Ascending aorta (tissue), 2 donors: Measurements from ENCODE around the gene CCT4. TPM values are rescaled to one million over a fixed set of nuclear protein-coding genes. Genes with fewer than 3 reads are reported as not detected.

Experiments
- DNase-seq, 2 donors: peaks; one replicate each; pipeline ENCODE4 v3.0.0-alpha.2; 2019; ENCODE audit warnings: low spot score in 2 of 2
- H3K27ac ChIP-seq, 2 donors: fragments of 200-600 bp; sonication (generic); one replicate each; pipeline ENCODE4 v1.5.1; 2016 to 2017; ENCODE audit warnings: mild to moderate bottlenecking in 1 of 2
- H3K27me3 ChIP-seq: fragments of 200-600 bp; sonication (generic); one replicate; pipeline ENCODE4 v1.5.1; 2017
- H3K36me3 ChIP-seq, 2 donors: fragments of 200-600 bp; sonication (generic); one replicate each; pipeline ENCODE4 v1.5.1; 2016
- H3K4me1 ChIP-seq, 2 donors: fragments of 200-600 bp; sonication (generic); one replicate each; pipeline ENCODE4 v1.5.1; 2016 to 2017; ENCODE audit warnings: mild to moderate bottlenecking in 1 of 2
- H3K4me3 ChIP-seq, 2 donors: fragments of 200-600 bp; sonication (generic); one replicate each; pipeline ENCODE4 v1.5.1; 2016 to 2017; ENCODE audit warnings: mild to moderate bottlenecking in 1 of 2
- H3K9me3 ChIP-seq, 2 donors: fragments of 200-600 bp; sonication (generic); one replicate each; pipeline ENCODE4 v1.5.1; 2016
- intact Hi-C: fragments of 100-400 bp; cut with DNase I; formaldehyde crosslinking; loops from one replicate; pipeline ENCODE4 v1.15.1; 2023
- total RNA-seq: library from RNA; depleted of rRNA; stranded (reverse); fragments of >200 nt; gene quantifications from one replicate; pipeline ENCODE4 v1.1.0, GENCODE V29; 2016
- TF ChIP-seq, protein P1 (sequence below), 3 experiments: fragments of 200-600 bp in 2 of 3; fragments of 450-650 bp in 1 of 3; sonication (generic) in 2 of 3; IDR thresholded peaks; one replicate each; pipeline ENCODE4 v1.5.1; 2016 to 2019; ENCODE audit warnings: antibody characterized with exemption in 3 of 3, mild to moderate bottlenecking in 1 of 3, moderate library complexity in 1 of 3

Gene CCT4
- 35.3 TPM for total RNA-seq

DNA sequence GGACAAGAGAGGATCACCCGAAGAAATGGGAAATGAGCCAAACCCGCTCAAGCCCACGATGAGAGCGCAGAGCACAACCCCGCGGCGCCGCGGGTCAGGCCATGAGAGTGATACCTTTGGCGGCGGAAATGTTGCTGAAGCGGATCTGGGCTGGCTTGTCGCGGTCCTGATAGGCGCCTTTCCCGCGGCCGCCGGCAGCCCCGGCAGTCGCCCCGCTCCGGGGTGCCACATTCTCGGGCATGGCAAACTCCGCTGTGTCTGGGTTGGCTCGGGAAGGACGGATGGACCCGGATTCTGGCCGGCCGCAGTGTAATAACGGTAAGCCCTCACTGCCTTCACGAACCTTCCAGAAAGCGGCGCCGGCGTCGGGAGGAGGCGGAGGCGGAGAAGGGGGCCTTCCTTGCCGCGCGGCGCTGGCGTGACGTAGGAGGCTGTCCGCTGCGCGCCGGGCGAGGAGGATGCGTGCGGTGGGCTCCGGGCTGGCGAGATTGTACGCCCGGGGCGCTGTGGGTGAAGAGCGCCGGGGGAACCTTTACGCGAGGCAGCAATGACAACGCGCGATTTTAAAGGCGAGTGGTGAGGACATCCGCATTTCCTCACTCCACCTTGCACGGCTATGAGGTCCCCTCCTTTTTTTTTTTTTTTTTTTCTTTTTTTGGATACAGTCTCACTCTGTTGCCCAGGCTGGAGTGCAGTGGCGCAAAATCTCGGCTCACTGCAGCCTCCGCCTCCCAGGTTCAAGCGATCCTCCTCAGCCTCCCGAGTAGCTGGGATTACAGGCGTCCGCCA, at the start of gene CCT4:
Gene CCT4 (minus strand): TSS at position 390 of the 789 bp plus-strand sequence. CDS start 149 bp downstream, at position 241.
- Histone ChIP-seq H3K9me3 (no peaks in the 10 kb centered on the region), H3K4me1 (peaks cover 3 to 6% of the 10 kb centered on the region in 2 donors), H3K27ac (peak within 1 kb of the TSS; percentile 92 to 97), H3K36me3 (peaks cover 19 to 24% of the 10 kb centered on the region in 2 donors), H3K4me3 (peak within 1 kb of the TSS; percentile 76 to 99), H3K27me3 (no peaks in the 10 kb centered on the region)
- intact Hi-C loops: loop anchor here (1.0 to 10.0 kb wide), 6 partner anchors 34 to 816 kb away; partner anchors contain the start of genes EHBP1, FAM161A, TMEM17 and USP34
- TF ChIP-seq, protein P1, sequence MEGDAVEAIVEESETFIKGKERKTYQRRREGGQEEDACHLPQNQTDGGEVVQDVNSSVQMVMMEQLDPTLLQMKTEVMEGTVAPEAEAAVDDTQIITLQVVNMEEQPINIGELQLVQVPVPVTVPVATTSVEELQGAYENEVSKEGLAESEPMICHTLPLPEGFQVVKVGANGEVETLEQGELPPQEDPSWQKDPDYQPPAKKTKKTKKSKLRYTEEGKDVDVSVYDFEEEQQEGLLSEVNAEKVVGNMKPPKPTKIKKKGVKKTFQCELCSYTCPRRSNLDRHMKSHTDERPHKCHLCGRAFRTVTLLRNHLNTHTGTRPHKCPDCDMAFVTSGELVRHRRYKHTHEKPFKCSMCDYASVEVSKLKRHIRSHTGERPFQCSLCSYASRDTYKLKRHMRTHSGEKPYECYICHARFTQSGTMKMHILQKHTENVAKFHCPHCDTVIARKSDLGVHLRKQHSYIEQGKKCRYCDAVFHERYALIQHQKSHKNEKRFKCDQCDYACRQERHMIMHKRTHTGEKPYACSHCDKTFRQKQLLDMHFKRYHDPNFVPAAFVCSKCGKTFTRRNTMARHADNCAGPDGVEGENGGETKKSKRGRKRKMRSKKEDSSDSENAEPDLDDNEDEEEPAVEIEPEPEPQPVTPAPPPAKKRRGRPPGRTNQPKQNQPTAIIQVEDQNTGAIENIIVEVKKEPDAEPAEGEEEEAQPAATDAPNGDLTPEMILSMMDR (IDR thresholded peaks at IDR 0.05): no peak
- DNase-seq: peak; percentile 38 to 91

- H3K36me3 ChIP-seq: no peaks in the 10 kb centered on the region
- H3K27me3 ChIP-seq: no peaks in the 10 kb centered on the region
Observed at GRCh38 chr2:61937886-61938285, 49.4 kb upstream of the CCT4 start.

DNA sequence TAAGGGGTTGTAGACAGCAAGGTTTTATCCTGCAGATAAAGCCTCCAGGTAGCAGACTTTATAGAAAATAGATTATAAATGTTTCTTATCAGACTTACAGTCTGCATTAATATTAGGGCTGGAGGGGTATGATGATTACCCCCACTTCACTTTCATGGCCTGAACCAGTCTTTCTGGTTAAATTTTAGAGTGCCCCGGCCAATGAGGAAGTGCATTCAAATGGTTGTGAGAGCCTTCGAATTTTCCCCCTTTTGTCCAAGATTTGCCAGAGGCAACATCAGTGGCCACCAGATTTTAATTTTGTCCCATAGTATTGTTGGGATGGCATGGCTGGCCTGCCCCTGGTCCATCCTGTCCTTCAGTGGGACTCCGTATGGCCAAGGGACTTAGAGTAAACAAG, 48.6 kb upstream of the CCT4 start:
- Histone ChIP-seq H3K4me1 (no peaks in the 10 kb centered on the region), H3K36me3 (no peaks in the 10 kb centered on the region), H3K4me3 (no peak overlapping the region), H3K27ac (no peak overlapping the region), H3K9me3 (peaks cover 0 to 4% of the 10 kb centered on the region in 2 donors), H3K27me3 (no peaks in the 10 kb centered on the region)
- TF ChIP-seq, protein P1 (IDR thresholded peaks at IDR 0.05): no peak
- no peak for DNase-seq
- intact Hi-C loops: no loop called here

More at GRCh38 chr2:61937886-61938285, 49.4 kb upstream of the CCT4 start:
- intact Hi-C loops: no loop called here
- Histone ChIP-seq H3K4me3 (no peak overlapping the region), H3K4me1 (no peaks in the 10 kb centered on the region), H3K27ac (no peak overlapping the region), H3K9me3 (peaks cover 0 to 2% of the 10 kb centered on the region in 2 donors)
- TF ChIP-seq, protein P1 (IDR thresholded peaks at IDR 0.05): no peak
- no peak for DNase-seq

DNA sequence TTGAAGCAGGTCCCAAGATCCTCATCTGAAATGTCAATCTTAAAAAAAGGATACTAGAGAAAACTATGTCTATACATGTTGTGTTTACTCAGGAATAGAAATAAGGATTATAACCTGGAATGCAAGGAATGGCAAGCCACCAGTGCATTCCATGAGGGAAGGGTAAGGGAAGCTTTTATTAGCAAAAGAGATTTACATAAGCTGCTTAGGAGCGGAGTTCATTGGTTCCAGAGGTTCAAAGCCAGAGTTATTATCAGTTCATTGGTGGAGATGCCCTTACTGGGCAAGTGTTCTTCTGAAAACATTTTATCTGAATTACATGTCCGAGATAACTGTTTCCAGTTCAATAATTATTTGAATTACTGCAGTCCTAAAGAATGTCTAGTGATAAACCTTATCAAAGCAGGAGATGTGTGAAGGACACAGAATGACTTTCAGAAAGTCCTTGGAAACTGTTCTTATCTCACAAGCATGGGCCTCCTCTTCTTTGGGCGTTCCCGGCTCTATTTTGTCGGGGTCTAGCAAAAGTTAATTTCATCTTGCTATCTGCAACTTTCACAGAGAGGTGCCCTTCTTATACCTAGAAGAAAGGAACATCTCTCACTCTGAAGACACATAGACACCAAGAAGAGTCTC, 40.5 kb upstream of the CCT4 start:
- intact Hi-C loops: no loop called here
- H3K36me3 ChIP-seq: no peaks in the 10 kb centered on the region
- no peaks in the 10 kb centered on the region for H3K4me1 ChIP-seq
- H3K27me3 ChIP-seq: no peaks in the 10 kb centered on the region
- TF ChIP-seq, protein P1 (IDR thresholded peaks at IDR 0.05): no peak
- H3K9me3 ChIP-seq: peaks cover 0 to 4% of the 10 kb centered on the region in 2 donors
- H3K4me3 ChIP-seq: no peak overlapping the region
- H3K27ac ChIP-seq: no peak overlapping the region
- no peak for DNase-seq

DNA sequence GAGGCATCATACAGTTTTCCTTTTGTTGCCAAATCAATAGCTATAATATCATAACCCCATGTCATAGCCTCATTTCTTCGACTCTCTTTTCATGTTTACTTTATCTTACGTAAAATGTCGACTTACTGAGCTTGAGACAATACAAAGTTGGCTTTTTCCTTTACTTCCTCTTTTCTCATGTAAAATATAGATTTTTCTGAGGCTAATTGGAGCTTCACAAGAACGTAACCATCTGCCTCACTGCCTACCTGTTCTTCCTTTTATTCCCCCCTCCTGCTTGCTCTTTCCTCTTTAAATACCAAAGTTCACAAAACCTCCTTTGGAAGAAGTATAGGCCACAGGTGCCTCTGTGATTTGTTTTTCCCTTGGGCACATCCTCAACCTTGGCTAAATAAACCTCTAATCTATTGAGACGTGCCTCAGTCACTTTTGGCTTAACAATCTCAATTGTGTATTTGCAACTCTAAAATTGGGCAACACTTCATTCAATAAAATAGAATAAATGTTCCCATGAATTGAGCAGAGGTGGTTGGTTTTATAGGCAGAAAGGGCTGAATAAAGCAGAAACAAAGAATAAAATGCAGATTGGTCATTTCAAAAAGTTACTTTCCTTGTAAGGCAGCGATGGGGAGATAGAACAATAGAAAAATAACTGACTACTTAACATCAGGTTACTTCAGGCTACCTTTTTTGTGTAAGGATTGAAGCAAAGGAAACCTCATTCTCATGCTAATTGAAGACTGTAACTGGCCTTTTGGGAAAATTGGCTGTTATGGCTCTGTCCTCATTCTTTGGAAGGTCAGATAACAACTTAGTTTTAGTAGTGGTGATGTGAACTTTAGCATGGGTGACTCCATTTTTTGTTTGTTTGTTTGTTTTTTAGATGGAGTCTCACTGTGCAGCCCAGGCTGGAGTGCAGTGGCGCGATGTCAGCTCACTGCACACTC, 38.3 kb upstream of the CCT4 start:
- intact Hi-C loops: no loop called here
- no peaks in the 10 kb centered on the region for H3K27me3 ChIP-seq

More for the DNA sequence above, 38.3 kb upstream of the CCT4 start:
- no peak for DNase-seq
- no peaks in the 10 kb centered on the region for H3K36me3 ChIP-seq
- no peak overlapping the region for H3K27ac ChIP-seq
- TF ChIP-seq, protein P1 (IDR thresholded peaks at IDR 0.05): no peak
- H3K4me1 ChIP-seq: no peaks in the 10 kb centered on the region
- H3K4me3 ChIP-seq: no peak overlapping the region
- no peaks in the 10 kb centered on the region for H3K9me3 ChIP-seq
